Parathyroid adenoma (tissue), 2 donors: ENCODE results near the gene RIMS1.

ENCODE experiments used
- H2AFZ ChIP-seq: fragments of 300-600 bp; sonication (generic); one replicate; pipeline ENCODE4 v1.7.0; 2017; ENCODE audit warnings: antibody characterized with exemption, mild to moderate bottlenecking
- H3K27ac ChIP-seq: fragments of 300-600 bp; sonication (generic); one replicate; pipeline ENCODE4 v1.7.0; 2017
- H3K27me3 ChIP-seq: fragments of 300-600 bp; sonication (generic); one replicate; pipeline ENCODE4 v1.7.0; 2017; ENCODE audit warnings: low read length; ENCODE audit not compliant: control insufficient read depth, insufficient read depth
- H3K36me3 ChIP-seq: fragments of 300-600 bp; sonication (generic); one replicate; pipeline ENCODE4 v1.7.0; 2017; ENCODE audit warnings: low read length; ENCODE audit not compliant: control insufficient read depth, insufficient read depth
- H3K4me1 ChIP-seq: fragments of 300-600 bp; sonication (generic); one replicate; pipeline ENCODE4 v1.7.0; 2017; ENCODE audit warnings: control low read depth
- H3K4me2 ChIP-seq: fragments of 300-600 bp; sonication (generic); one replicate; pipeline ENCODE4 v1.7.0; 2017; ENCODE audit warnings: low read length
- H3K4me3 ChIP-seq: fragments of 300-600 bp; sonication (generic); one replicate; pipeline ENCODE4 v1.7.0; 2017; ENCODE audit warnings: low read depth, low read length
- H3K79me2 ChIP-seq: fragments of 300-600 bp; sonication (generic); one replicate; pipeline ENCODE4 v1.7.0; 2017; ENCODE audit warnings: control low read depth
- H3K9ac ChIP-seq: fragments of 300-600 bp; sonication (generic); one replicate; pipeline ENCODE4 v1.7.0; 2017; ENCODE audit warnings: mild to moderate bottlenecking
- H3K9me3 ChIP-seq: fragments of 300-600 bp; sonication (generic); one replicate; pipeline ENCODE4 v1.7.0; 2017; ENCODE audit warnings: low read length; ENCODE audit not compliant: control insufficient read depth
- CTCF ChIP-seq: fragments of 300-600 bp; sonication (generic); IDR thresholded peaks from one replicate; pipeline ENCODE4 v1.7.0; 2017; ENCODE audit warnings: antibody characterized with exemption, mild to moderate bottlenecking
- donor health status: primary hyperparathyroidism.

RIMS1 gene

GRCh38 chr6:72094506-72094905 lies 208.2 kb downstream of the RIMS1 start:
- Histone ChIP-seq H2AFZ (no peak overlapping the region), H3K79me2 (no peaks in the 10 kb centered on the region), H3K27ac (no peak overlapping the region)

GRCh38 chr6:72102561-72102960 lies 216.2 kb downstream of the RIMS1 start:
- H3K27me3 ChIP-seq: no peaks in the 10 kb centered on the region
- no peak overlapping the region for H3K4me3 ChIP-seq
- H2AFZ ChIP-seq: no peak overlapping the region
- H3K4me1 ChIP-seq: no peaks in the 10 kb centered on the region
- H3K9ac ChIP-seq: no peak overlapping the region
- no peak overlapping the region for H3K27ac ChIP-seq
- no peaks in the 10 kb centered on the region for H3K36me3 ChIP-seq
- H3K9me3 ChIP-seq: no peaks in the 10 kb centered on the region
- no peaks in the 10 kb centered on the region for H3K79me2 ChIP-seq
- no peak overlapping the region for H3K4me2 ChIP-seq
- no peak for TF ChIP-seq CTCF

More at GRCh38 chr6:72094506-72094905, 208.2 kb downstream of the RIMS1 start:
- Histone ChIP-seq H3K4me3 (no peak overlapping the region), H3K4me2 (no peak overlapping the region), H3K36me3 (no peaks in the 10 kb centered on the region), H3K4me1 (no peaks in the 10 kb centered on the region), H3K9me3 (no peaks in the 10 kb centered on the region), H3K9ac (no peak overlapping the region), H3K27me3 (no peaks in the 10 kb centered on the region)
- TF ChIP-seq CTCF: no peak

GRCh38 chr6:72111611-72112010 lies 225.3 kb downstream of the RIMS1 start:
- no peaks in the 10 kb centered on the region for H3K36me3 ChIP-seq
- H3K4me2 ChIP-seq: no peak overlapping the region

GRCh38 chr6:72130327-72130726 lies 244.0 kb downstream of the RIMS1 start:
- no peak for TF ChIP-seq CTCF
- Histone ChIP-seq H3K4me2 (no peak overlapping the region), H2AFZ (no peak overlapping the region), H3K36me3 (no peaks in the 10 kb centered on the region), H3K4me1 (no peaks in the 10 kb centered on the region), H3K27ac (no peak overlapping the region), H3K4me3 (no peak overlapping the region), H3K9ac (no peak overlapping the region), H3K27me3 (no peaks in the 10 kb centered on the region), H3K9me3 (no peaks in the 10 kb centered on the region), H3K79me2 (no peaks in the 10 kb centered on the region)

More at GRCh38 chr6:72111611-72112010, 225.3 kb downstream of the RIMS1 start:
- Histone ChIP-seq H3K27me3 (no peaks in the 10 kb centered on the region), H3K9me3 (no peaks in the 10 kb centered on the region), H2AFZ (no peak overlapping the region), H3K4me3 (no peak overlapping the region), H3K27ac (no peak overlapping the region), H3K79me2 (no peaks in the 10 kb centered on the region), H3K4me1 (no peaks in the 10 kb centered on the region), H3K9ac (no peak overlapping the region)
- TF ChIP-seq CTCF: no peak

GRCh38 chr6:72132427-72132826 lies 246.1 kb downstream of the RIMS1 start:
- no peak overlapping the region for H3K27ac ChIP-seq
- H2AFZ ChIP-seq: no peak overlapping the region
- H3K4me2 ChIP-seq: no peak overlapping the region
- TF ChIP-seq CTCF: no peak
- H3K4me3 ChIP-seq: no peak overlapping the region
- no peaks in the 10 kb centered on the region for H3K36me3 ChIP-seq
- no peaks in the 10 kb centered on the region for H3K9me3 ChIP-seq
- no peak overlapping the region for H3K9ac ChIP-seq
- no peaks in the 10 kb centered on the region for H3K4me1 ChIP-seq
- no peaks in the 10 kb centered on the region for H3K27me3 ChIP-seq
- no peaks in the 10 kb centered on the region for H3K79me2 ChIP-seq
